ENCODE measurements around the gene RBP2.

DNA sequence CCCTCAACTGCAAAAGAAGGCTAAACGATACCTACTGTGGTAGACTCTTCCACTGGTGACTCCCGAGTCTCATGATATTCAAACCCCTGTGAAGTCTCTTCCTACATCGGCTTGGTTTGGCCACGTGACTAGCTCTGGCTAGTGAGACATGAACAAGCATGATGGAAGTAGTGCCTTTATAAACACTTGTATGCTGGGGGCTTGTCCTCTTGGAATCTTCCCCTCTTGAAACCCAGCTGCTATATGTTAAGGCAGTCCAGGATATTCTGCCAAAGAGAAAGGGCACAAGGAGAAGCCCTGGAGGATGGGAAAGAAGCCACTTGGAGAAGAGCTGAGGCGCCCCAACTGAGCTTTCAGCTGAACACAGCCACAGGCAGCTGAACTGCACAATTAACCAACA is 46.9 kb upstream of the RBP2 start:
- TF ChIP-seq EZH2 (IDR thresholded peaks at IDR 0.05; ENCODE audit: insufficient read depth, poor library complexity, severe bottlenecking) (no peak), EZH2phosphoT487 (IDR thresholded peaks at IDR 0.05; ENCODE audit: insufficient read depth, low read depth) (no peak)
